ENCODE data around the gene FARSA.

The FARSA gene

DNA sequence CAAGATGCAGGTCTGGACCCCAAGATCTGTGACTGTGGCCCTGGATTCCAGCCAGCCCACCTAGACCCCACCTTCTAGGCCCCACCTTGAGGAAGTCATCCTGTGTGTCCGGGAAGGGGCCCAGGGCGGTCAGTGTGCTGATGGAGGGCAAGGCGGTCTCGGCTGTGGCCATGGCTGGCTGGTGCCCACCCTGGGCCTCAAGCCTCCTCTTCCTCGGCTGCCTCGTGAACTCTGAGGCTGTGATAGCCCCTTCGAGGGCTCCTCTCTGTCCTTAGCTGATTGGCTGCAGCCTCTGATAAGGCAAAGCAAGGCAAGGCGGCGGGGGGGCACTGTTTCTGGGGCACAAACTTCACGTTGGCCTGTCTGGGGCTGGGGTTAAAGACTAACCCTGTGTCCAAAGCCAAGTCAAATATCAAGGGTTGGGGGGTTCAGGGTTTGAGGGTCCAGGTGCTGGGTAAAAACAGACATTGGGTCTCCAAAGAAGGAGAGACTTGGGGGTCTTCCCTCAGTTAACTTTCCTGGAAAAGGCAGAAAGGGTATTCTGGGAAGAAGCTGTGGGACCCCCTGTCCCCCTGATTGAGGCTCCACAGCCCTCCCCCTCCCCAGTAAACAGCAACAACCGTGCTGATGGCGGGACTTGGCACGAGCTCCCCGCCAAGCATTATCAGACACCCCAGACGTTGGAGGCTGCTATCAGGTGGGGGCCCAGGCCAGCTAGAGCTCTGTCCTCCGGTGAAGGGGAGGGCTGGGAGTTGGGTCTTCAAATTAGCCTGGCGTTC, 46.4 kb downstream of the FARSA start, which contains the start of gene KLF1:
KLF1 (minus strand) TSS at position 233 of the 779 bp plus-strand sequence; CDS start at position 172, 61 bp downstream.
- Histone ChIP-seq H2BK15ac (ENCODE audit: low read depth, poor library complexity, severe bottlenecking) (no peak within 1 kb of the TSS), H3K4me3 (ENCODE audit: insufficient read depth in 1 of 2, low read depth in 1 of 2, low read length in 2 of 2) (no peak within 1 kb of the TSS), H3K9me3 (ENCODE audit: control insufficient read depth, low read length) (peaks cover 7% of the 10 kb centered on the region), H2BK12ac (ENCODE audit: low read length in 2 of 2) (peak within 1 kb of the TSS in 1 of 2 experiments; percentile 39), H2AK5ac (ENCODE audit: low read length, severe bottlenecking) (no peak within 1 kb of the TSS), H3K79me1 (replicated peaks; ENCODE audit: low read length, poor library complexity, severe bottlenecking) (peaks cover 10% of the 10 kb centered on the region), H3K9ac (ENCODE audit: low read length) (no peak within 1 kb of the TSS), H3K27ac (ENCODE audit: low read length, poor library complexity, severe bottlenecking) (no peak within 1 kb of the TSS), H4K8ac (ENCODE audit: low read length) (no peak within 1 kb of the TSS), H3K27me3 (ENCODE audit: control insufficient read depth in 1 of 2, insufficient read depth in 1 of 2, low read length in 2 of 2) (peaks cover 40 to 41% of the 10 kb centered on the region in 2 experiments), H3K4ac (ENCODE audit: low read depth in 1 of 2, low read length in 2 of 2) (no peak within 1 kb of the TSS), H3K4me1 (ENCODE audit: control insufficient read depth, insufficient read depth, low read depth, low read length) (peaks cover 22% of the 10 kb centered on the region), H4K91ac (ENCODE audit: low read length) (no peak within 1 kb of the TSS), H3K36me3 (ENCODE audit: control insufficient read depth in 1 of 2, insufficient read depth in 2 of 2, low read depth in 1 of 2, low read length in 2 of 2) (no peaks in the 10 kb centered on the region), H2BK120ac (ENCODE audit: low read depth, low read length) (no peak within 1 kb of the TSS), H2AFZ (ENCODE audit: low read depth, low read length) (no peak within 1 kb of the TSS), H3K4me2 (ENCODE audit: low read length, poor library complexity, severe bottlenecking) (no peak within 1 kb of the TSS), H3K18ac (ENCODE audit: low read depth in 1 of 2, low read length in 2 of 2) (no peak within 1 kb of the TSS), H3K23ac (ENCODE audit: low read length in 2 of 2) (peak within 1 kb of the TSS in 1 of 2 experiments; percentile 70), H3K14ac (ENCODE audit: low read length in 2 of 2) (no peak within 1 kb of the TSS), H2BK5ac (ENCODE audit: low read depth, low read length, poor library complexity, severe bottlenecking) (no peak within 1 kb of the TSS)
- no peak for DNase-seq
- 82% methylated on average over 16 of the region's 17 CpGs for WGBS

DNA sequence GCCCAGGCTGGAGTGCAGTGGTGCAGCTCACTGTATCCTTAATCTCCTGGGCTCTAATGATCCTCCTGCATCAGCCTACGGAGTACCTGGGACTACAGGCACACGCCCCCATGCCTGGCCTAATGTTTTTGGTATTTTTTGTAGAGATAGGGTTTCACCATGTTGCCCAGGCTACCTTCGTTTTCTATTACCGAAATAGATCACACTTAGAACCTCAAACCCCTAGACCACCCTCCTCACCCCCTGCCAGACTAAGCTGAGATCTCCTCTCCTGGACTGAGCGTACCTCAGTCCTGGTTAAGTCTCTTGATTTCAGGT, 46.9 kb downstream of the FARSA start:
- H3K23ac ChIP-seq (ENCODE audit: low read length in 2 of 2), result no peak overlapping the region
- H3K79me1 ChIP-seq (replicated peaks; ENCODE audit: low read length, poor library complexity, severe bottlenecking), result peaks cover 6% of the 10 kb centered on the region
- H3K27me3 ChIP-seq (ENCODE audit: control insufficient read depth in 1 of 2, insufficient read depth in 1 of 2, low read length in 2 of 2), result peaks cover 40 to 41% of the 10 kb centered on the region in 2 experiments
- H3K9me3 ChIP-seq (ENCODE audit: control insufficient read depth, low read length), result peaks cover 7% of the 10 kb centered on the region
- H3K4me3 ChIP-seq (ENCODE audit: insufficient read depth in 1 of 2, low read depth in 1 of 2, low read length in 2 of 2), result no peak overlapping the region
- H3K4me2 ChIP-seq (ENCODE audit: low read length, poor library complexity, severe bottlenecking), result no peak overlapping the region
- peaks cover 18% of the 10 kb centered on the region for H3K4me1 ChIP-seq (ENCODE audit: control insufficient read depth, insufficient read depth, low read depth, low read length)
- H3K4ac ChIP-seq (ENCODE audit: low read depth in 1 of 2, low read length in 2 of 2), result no peak overlapping the region
- H3K14ac ChIP-seq (ENCODE audit: low read length in 2 of 2), result no peak overlapping the region
- no peak overlapping the region for H4K8ac ChIP-seq (ENCODE audit: low read length)
- no peak overlapping the region for H2AFZ ChIP-seq (ENCODE audit: low read depth, low read length)
- no peaks in the 10 kb centered on the region for H3K36me3 ChIP-seq (ENCODE audit: control insufficient read depth in 1 of 2, insufficient read depth in 2 of 2, low read depth in 1 of 2, low read length in 2 of 2)
- H2BK12ac ChIP-seq (ENCODE audit: low read length in 2 of 2), result no peak overlapping the region
- H2BK15ac ChIP-seq (ENCODE audit: low read depth, poor library complexity, severe bottlenecking), result no peak overlapping the region
- DNase-seq, result no peak
- no peak overlapping the region for H3K18ac ChIP-seq (ENCODE audit: low read depth in 1 of 2, low read length in 2 of 2)
- H3K27ac ChIP-seq (ENCODE audit: low read length, poor library complexity, severe bottlenecking), result no peak overlapping the region
- H4K91ac ChIP-seq (ENCODE audit: low read length), result no peak overlapping the region
- H3K9ac ChIP-seq (ENCODE audit: low read length), result no peak overlapping the region
- 71% methylated on average over 3 of the region's 5 CpGs for WGBS
- no peak overlapping the region for H2AK5ac ChIP-seq (ENCODE audit: low read length, severe bottlenecking)
- no peak overlapping the region for H2BK5ac ChIP-seq (ENCODE audit: low read depth, low read length, poor library complexity, severe bottlenecking)
- H2BK120ac ChIP-seq (ENCODE audit: low read depth, low read length), result no peak overlapping the region

- Histone ChIP-seq H3K9ac (ENCODE audit: low read length) (no peak overlapping the region), H3K18ac (ENCODE audit: low read depth in 1 of 2, low read length in 2 of 2) (peak overlapping the region in 1 of 2 experiments; percentile 42), H3K27ac (ENCODE audit: low read length, poor library complexity, severe bottlenecking) (no peak overlapping the region), H3K36me3 (ENCODE audit: control insufficient read depth in 1 of 2, insufficient read depth in 2 of 2, low read depth in 1 of 2, low read length in 2 of 2) (no peaks in the 10 kb centered on the region), H3K79me1 (replicated peaks; ENCODE audit: low read length, poor library complexity, severe bottlenecking) (no peaks in the 10 kb centered on the region), H4K91ac (ENCODE audit: low read length) (no peak overlapping the region), H2BK15ac (ENCODE audit: low read depth, poor library complexity, severe bottlenecking) (no peak overlapping the region), H2BK5ac (ENCODE audit: low read depth, low read length, poor library complexity, severe bottlenecking) (no peak overlapping the region), H2AK5ac (ENCODE audit: low read length, severe bottlenecking) (no peak overlapping the region), H3K4me2 (ENCODE audit: low read length, poor library complexity, severe bottlenecking) (no peak overlapping the region), H3K9me3 (ENCODE audit: control insufficient read depth, low read length) (peaks cover 7% of the 10 kb centered on the region), H3K4ac (ENCODE audit: low read depth in 1 of 2, low read length in 2 of 2) (no peak overlapping the region), H4K8ac (ENCODE audit: low read length) (no peak overlapping the region), H3K27me3 (ENCODE audit: control insufficient read depth in 1 of 2, insufficient read depth in 1 of 2, low read length in 2 of 2) (peaks cover 40 to 41% of the 10 kb centered on the region in 2 experiments), H2BK12ac (ENCODE audit: low read length in 2 of 2) (no peak overlapping the region), H2BK120ac (ENCODE audit: low read depth, low read length) (no peak overlapping the region), H3K4me3 (ENCODE audit: insufficient read depth in 1 of 2, low read depth in 1 of 2, low read length in 2 of 2) (peak overlapping the region in 1 of 2 experiments; percentile 68), H3K4me1 (ENCODE audit: control insufficient read depth, insufficient read depth, low read depth, low read length) (peaks cover 15% of the 10 kb centered on the region), H3K14ac (ENCODE audit: low read length in 2 of 2) (no peak overlapping the region), H3K23ac (ENCODE audit: low read length in 2 of 2) (peak overlapping the region in 1 of 2 experiments; percentile 70), H2AFZ (ENCODE audit: low read depth, low read length) (no peak overlapping the region)
- DNase-seq, result no peak
- WGBS, result 4% methylated on average over 45 of the region's 53 CpGs
Measured at GRCh38 chr19:12885749-12886650, 47.5 kb downstream of the FARSA start.
